ENCODE results near the gene APBB2.

APBB2 gene

DNA sequence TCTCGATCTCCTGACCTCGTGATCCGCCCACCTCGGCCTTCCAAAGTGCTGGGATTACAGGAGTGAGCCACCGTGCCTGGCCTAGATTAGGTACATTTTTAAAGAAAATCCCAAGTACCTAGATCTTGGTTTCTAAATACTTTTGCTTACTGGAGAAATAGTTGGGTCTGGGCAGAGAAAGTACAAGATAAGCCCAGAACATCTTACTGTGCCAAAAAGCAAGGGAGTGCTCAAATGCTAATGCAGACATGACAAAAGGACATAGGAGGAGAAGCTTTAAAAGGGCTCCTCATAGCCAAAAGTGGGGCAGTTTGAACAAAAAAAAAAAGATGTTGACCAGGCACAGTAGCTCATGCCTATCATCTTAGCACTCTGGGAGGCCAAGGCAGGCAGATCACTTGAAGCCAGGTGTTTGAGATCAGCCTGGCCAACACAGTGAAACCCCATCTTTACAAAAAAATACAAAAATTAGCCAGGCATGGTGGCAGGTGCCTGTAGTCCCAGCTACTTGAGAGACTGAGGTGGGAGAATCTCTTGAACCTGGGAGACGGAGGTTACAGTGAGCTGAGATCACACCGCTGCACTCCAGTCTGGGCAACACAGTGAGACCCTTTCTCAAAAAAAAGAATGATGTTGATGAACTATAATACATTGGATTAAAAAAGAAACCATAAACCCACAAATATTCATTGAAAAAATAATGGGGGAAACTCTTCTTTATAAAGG, 107.5 kb downstream of the APBB2 start:
- TF ChIP-seq RARB (CRISPR knock-in tag; IDR thresholded peaks at IDR 0.05) = no peak
- TF ChIP-seq, protein P1, sequence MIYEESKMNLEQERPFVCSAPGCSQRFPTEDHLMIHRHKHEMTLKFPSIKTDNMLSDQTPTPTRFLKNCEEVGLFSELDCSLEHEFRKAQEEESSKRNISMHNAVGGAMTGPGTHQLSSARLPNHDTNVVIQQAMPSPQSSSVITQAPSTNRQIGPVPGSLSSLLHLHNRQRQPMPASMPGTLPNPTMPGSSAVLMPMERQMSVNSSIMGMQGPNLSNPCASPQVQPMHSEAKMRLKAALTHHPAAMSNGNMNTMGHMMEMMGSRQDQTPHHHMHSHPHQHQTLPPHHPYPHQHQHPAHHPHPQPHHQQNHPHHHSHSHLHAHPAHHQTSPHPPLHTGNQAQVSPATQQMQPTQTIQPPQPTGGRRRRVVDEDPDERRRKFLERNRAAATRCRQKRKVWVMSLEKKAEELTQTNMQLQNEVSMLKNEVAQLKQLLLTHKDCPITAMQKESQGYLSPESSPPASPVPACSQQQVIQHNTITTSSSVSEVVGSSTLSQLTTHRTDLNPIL (CRISPR knock-in tag; IDR thresholded peaks at IDR 0.05; ENCODE audit: low read depth) = no peak
- TF ChIP-seq ZFP30 (CRISPR knock-in tag; IDR thresholded peaks at IDR 0.05) = no peak
- TF ChIP-seq, protein P2, sequence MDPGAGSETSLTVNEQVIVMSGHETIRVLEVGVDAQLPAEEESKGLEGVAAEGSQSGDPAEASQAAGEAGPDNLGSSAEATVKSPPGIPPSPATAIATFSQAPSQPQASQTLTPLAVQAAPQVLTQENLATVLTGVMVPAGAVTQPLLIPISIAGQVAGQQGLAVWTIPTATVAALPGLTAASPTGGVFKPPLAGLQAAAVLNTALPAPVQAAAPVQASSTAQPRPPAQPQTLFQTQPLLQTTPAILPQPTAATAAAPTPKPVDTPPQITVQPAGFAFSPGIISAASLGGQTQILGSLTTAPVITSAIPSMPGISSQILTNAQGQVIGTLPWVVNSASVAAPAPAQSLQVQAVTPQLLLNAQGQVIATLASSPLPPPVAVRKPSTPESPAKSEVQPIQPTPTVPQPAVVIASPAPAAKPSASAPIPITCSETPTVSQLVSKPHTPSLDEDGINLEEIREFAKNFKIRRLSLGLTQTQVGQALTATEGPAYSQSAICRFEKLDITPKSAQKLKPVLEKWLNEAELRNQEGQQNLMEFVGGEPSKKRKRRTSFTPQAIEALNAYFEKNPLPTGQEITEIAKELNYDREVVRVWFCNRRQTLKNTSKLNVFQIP (CRISPR knock-in tag; IDR thresholded peaks at IDR 0.05; ENCODE audit: borderline replicate concordance, low read depth) = no peak
- no peak for TF ChIP-seq CSDC2 (CRISPR knock-in tag; IDR thresholded peaks at IDR 0.05)
- TF ChIP-seq, protein P3, sequence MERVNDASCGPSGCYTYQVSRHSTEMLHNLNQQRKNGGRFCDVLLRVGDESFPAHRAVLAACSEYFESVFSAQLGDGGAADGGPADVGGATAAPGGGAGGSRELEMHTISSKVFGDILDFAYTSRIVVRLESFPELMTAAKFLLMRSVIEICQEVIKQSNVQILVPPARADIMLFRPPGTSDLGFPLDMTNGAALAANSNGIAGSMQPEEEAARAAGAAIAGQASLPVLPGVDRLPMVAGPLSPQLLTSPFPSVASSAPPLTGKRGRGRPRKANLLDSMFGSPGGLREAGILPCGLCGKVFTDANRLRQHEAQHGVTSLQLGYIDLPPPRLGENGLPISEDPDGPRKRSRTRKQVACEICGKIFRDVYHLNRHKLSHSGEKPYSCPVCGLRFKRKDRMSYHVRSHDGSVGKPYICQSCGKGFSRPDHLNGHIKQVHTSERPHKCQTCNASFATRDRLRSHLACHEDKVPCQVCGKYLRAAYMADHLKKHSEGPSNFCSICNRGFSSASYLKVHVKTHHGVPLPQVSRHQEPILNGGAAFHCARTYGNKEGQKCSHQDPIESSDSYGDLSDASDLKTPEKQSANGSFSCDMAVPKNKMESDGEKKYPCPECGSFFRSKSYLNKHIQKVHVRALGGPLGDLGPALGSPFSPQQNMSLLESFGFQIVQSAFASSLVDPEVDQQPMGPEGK (CRISPR knock-in tag; IDR thresholded peaks at IDR 0.05; ENCODE audit: borderline replicate concordance) = no peak
- TF ChIP-seq ZFP3 (CRISPR knock-in tag; IDR thresholded peaks at IDR 0.05) = no peak
- no peak for TF ChIP-seq ZNF8 (CRISPR knock-in tag; IDR thresholded peaks at IDR 0.05)
- TF ChIP-seq ZNF565 (CRISPR knock-in tag; conservative IDR thresholded peaks at IDR 0.05; ENCODE audit: low read depth) = no peak
- no peak for TF ChIP-seq ARNTL (CRISPR knock-in tag; IDR thresholded peaks at IDR 0.05; ENCODE audit: borderline replicate concordance, low read depth)
- no peak for TF ChIP-seq TCF4 (CRISPR knock-in tag; IDR thresholded peaks at IDR 0.05; ENCODE audit: borderline replicate concordance)
- TF ChIP-seq ESRRG (CRISPR knock-in tag; IDR thresholded peaks at IDR 0.05) = no peak
- TF ChIP-seq PPARA (CRISPR knock-in tag; IDR thresholded peaks at IDR 0.05; ENCODE audit: borderline replicate concordance) = no peak
- TF ChIP-seq BACH2 (CRISPR knock-in tag; IDR thresholded peaks at IDR 0.05; ENCODE audit: borderline replicate concordance) = no peak
- TF ChIP-seq, protein P4, sequence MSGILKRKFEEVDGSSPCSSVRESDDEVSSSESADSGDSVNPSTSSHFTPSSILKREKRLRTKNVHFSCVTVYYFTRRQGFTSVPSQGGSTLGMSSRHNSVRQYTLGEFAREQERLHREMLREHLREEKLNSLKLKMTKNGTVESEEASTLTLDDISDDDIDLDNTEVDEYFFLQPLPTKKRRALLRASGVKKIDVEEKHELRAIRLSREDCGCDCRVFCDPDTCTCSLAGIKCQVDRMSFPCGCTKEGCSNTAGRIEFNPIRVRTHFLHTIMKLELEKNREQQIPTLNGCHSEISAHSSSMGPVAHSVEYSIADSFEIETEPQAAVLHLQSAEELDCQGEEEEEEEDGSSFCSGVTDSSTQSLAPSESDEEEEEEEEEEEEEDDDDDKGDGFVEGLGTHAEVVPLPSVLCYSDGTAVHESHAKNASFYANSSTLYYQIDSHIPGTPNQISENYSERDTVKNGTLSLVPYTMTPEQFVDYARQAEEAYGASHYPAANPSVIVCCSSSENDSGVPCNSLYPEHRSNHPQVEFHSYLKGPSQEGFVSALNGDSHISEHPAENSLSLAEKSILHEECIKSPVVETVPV (CRISPR knock-in tag; IDR thresholded peaks at IDR 0.05) = no peak
- TF ChIP-seq, protein P5, sequence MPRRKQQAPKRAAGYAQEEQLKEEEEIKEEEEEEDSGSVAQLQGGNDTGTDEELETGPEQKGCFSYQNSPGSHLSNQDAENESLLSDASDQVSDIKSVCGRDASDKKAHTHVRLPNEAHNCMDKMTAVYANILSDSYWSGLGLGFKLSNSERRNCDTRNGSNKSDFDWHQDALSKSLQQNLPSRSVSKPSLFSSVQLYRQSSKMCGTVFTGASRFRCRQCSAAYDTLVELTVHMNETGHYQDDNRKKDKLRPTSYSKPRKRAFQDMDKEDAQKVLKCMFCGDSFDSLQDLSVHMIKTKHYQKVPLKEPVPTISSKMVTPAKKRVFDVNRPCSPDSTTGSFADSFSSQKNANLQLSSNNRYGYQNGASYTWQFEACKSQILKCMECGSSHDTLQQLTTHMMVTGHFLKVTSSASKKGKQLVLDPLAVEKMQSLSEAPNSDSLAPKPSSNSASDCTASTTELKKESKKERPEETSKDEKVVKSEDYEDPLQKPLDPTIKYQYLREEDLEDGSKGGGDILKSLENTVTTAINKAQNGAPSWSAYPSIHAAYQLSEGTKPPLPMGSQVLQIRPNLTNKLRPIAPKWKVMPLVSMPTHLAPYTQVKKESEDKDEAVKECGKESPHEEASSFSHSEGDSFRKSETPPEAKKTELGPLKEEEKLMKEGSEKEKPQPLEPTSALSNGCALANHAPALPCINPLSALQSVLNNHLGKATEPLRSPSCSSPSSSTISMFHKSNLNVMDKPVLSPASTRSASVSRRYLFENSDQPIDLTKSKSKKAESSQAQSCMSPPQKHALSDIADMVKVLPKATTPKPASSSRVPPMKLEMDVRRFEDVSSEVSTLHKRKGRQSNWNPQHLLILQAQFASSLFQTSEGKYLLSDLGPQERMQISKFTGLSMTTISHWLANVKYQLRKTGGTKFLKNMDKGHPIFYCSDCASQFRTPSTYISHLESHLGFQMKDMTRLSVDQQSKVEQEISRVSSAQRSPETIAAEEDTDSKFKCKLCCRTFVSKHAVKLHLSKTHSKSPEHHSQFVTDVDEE (CRISPR knock-in tag; IDR thresholded peaks at IDR 0.05) = no peak
- TF ChIP-seq GLIS3 (CRISPR knock-in tag; IDR thresholded peaks at IDR 0.05) = no peak
- TF ChIP-seq ISL1 (CRISPR knock-in tag; IDR thresholded peaks at IDR 0.05) = no peak
- no peak for ATAC-seq

DNA sequence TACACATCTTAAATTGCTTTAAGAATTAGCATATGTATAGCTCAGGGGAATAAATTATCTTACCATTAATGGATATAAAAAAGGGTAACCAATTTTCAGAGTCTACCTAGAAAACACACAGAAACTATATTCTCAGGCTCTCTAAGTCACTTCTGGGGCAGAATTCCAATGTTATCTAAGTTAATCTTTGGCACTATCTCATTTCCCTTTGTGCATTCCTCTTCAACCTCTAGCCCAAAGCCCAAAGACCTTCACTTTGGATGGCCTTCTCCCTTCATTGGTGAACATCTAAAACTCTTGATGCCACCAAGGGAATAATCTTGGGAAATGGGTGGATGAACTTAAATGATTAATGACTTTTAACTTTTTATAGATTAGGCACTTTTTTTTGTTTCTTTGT, 108.3 kb downstream of the APBB2 start:
- TF ChIP-seq, protein P3 (CRISPR knock-in tag; IDR thresholded peaks at IDR 0.05; ENCODE audit: borderline replicate concordance) = no peak
- TF ChIP-seq ISL1 (CRISPR knock-in tag; IDR thresholded peaks at IDR 0.05) (0 out of 2 replicates have a peak, but pooled peaks have one; percentile 18), OSR1 (CRISPR knock-in tag; IDR thresholded peaks at IDR 0.05) (no peak)
- ATAC-seq = peak; percentile 49; the same call in 2 of the 3 replicates

All from SK-N-SH treated with all-trans-retinoic acid at 6 μM for 48 hours (cell line).